Esophagus muscularis mucosa (tissue), 4 donors: ENCODE data around the gene MORN2. TPM values are rescaled to one million over a fixed set of nuclear protein-coding genes. Genes with fewer than 3 reads are reported as not detected.

Experiments used
- DNase-seq: peaks from one replicate; pipeline ENCODE4 v3.0.0-alpha.2; 2017; ENCODE audit errors: extremely low spot score
- H3K27ac ChIP-seq, 4 donors: fragments of 200-600 bp; sonication (generic); replicated peaks in 1 of 4; 1 replicate in 3 of 4; 2 replicates in 1 of 4; pipeline ENCODE4 v1.5.1; 2016 to 2019; ENCODE audit warnings: mild to moderate bottlenecking in 1 of 4
- H3K27me3 ChIP-seq, 4 donors: fragments of 200-600 bp; sonication (generic); one replicate each; pipeline versions ENCODE4 v1.5.1 to v1.6.0; 2016 to 2019
- H3K36me3 ChIP-seq, 4 donors: fragments of 200-600 bp; sonication (generic); one replicate each; pipeline ENCODE4 v1.5.1; 2016 to 2019
- H3K4me1 ChIP-seq, 4 donors: fragments of 200-600 bp; sonication (generic); one replicate each; pipeline ENCODE4 v1.5.1; 2016 to 2019
- H3K4me3 ChIP-seq, 4 donors: fragments of 200-600 bp; sonication (generic); 1 replicate in 2 of 4; 2 replicates in 2 of 4; pipeline ENCODE4 v1.5.1; 2016 to 2019; ENCODE audit warnings: mild to moderate bottlenecking in 4 of 4, moderate library complexity in 1 of 4
- H3K9me3 ChIP-seq, 4 donors: fragments of 200-600 bp; sonication (generic); 1 replicate in 3 of 4; 2 replicates in 1 of 4; pipeline ENCODE4 v1.5.1; 2016 to 2019
- CTCF ChIP-seq, 3 experiments: fragments of 200-600 bp in 2 of 3; fragments of 450-650 bp in 1 of 3; sonication (generic) in 2 of 3; IDR thresholded peaks; one replicate each; pipeline ENCODE4 v1.5.1; 2017 to 2019; ENCODE audit warnings: antibody characterized with exemption in 3 of 3, mild to moderate bottlenecking in 2 of 3, moderate library complexity in 1 of 3
- EP300 ChIP-seq: sonication (generic); formaldehyde crosslinking; IDR thresholded peaks from one replicate; pipeline ENCODE4 v1.6.1; 2017; ENCODE audit warnings: antibody characterized with exemption
- POLR2A ChIP-seq: fragments of 450-650 bp; IDR thresholded peaks from one replicate; pipeline ENCODE4 v1.6.1; 2017; ENCODE audit warnings: antibody characterized with exemption, moderate library complexity, mild to moderate bottlenecking, low read depth
- POLR2AphosphoS5 ChIP-seq, 2 donors: sonication (generic); formaldehyde crosslinking; IDR thresholded peaks; one replicate each; pipeline ENCODE4 v1.6.1; 2017; ENCODE audit warnings: antibody characterized with exemption in 2 of 2
- WGBS: methylation state at CpG from one replicate; pipeline ENCODE4 v1.1.5; 2018; 5-methylcytosine and 5-hydroxymethylcytosine counted together
- intact Hi-C: fragments of 100-400 bp; cut with DNase I; formaldehyde crosslinking; loops from one replicate; pipeline ENCODE4 v1.15.1; 2023
- total RNA-seq, 4 donors: library from RNA; depleted of rRNA; stranded (reverse); fragments of >200 nt; gene quantifications; one replicate each; pipeline versions ENCODE4 v1.1.0 to v1.2.1, GENCODE V29; 2016

The MORN2 gene
- total RNA-seq, 4 donors from 2014 or later = 8.7 to 10.8 (median 9.7) TPM

GRCh38 chr2:38835015-38835601 is 40.7 kb upstream of the MORN2 start:
- peaks cover 11 to 95% (median 53%) of the 10 kb centered on the region in 4 donors for H3K36me3 ChIP-seq
- no peaks in the 10 kb centered on the region for H3K27me3 ChIP-seq
- no peaks in the 10 kb centered on the region for H3K4me1 ChIP-seq
- H3K27ac ChIP-seq = no peak overlapping the region
- no peak for DNase-seq
- 52% methylated on average over 1 of the region's 1 CpG for WGBS
- TF ChIP-seq POLR2A (no peak), POLR2AphosphoS5 (IDR thresholded peaks at IDR 0.05) (no peak), CTCF (IDR thresholded peaks at IDR 0.05) (peak in 1 of 3 experiments; percentile 21), EP300 (no peak)
- H3K4me3 ChIP-seq = no peak overlapping the region
- intact Hi-C loops = no loop called here
- H3K9me3 ChIP-seq = no peaks in the 10 kb centered on the region

GRCh38 chr2:38835990-38836389 is 39.8 kb upstream of the MORN2 start:
- H3K9me3 ChIP-seq = no peaks in the 10 kb centered on the region
- H3K4me3 ChIP-seq = no peak overlapping the region
- no peaks in the 10 kb centered on the region for H3K27me3 ChIP-seq
- intact Hi-C loops = no loop called here
- TF ChIP-seq POLR2A (no peak), POLR2AphosphoS5 (IDR thresholded peaks at IDR 0.05) (no peak), EP300 (no peak), CTCF (IDR thresholded peaks at IDR 0.05) (no peak)
- H3K27ac ChIP-seq = no peak overlapping the region
- H3K4me1 ChIP-seq = no peaks in the 10 kb centered on the region
- WGBS = 77% methylated on average over 3 of the region's 3 CpGs
- DNase-seq = no peak
- H3K36me3 ChIP-seq = peaks cover 11 to 95% (median 51%) of the 10 kb centered on the region in 4 donors

- TF ChIP-seq POLR2A (no peak), EP300 (no peak)
- Histone ChIP-seq H3K27me3 (no peaks in the 10 kb centered on the region), H3K9me3 (no peaks in the 10 kb centered on the region), H3K4me3 (no peak overlapping the region), H3K27ac (no peak overlapping the region), H3K4me1 (no peaks in the 10 kb centered on the region), H3K36me3 (peaks cover 11 to 95% (median 55%) of the 10 kb centered on the region in 4 donors)
- DNase-seq = no peak
- 97% methylated on average over 2 of the region's 2 CpGs for WGBS
- intact Hi-C loops = no loop called here
These were observed 39.0 kb upstream of the MORN2 start for GRCh38 chr2:38836791-38837190.

- WGBS = 94% methylated on average over 3 of the region's 3 CpGs
- intact Hi-C loops = no loop called here
These were observed 25.7 kb upstream of the MORN2 start for GRCh38 chr2:38850045-38850444.

GRCh38 chr2:38856165-38856564 is 19.6 kb upstream of the MORN2 start:
- TF ChIP-seq EP300 (no peak), POLR2AphosphoS5 (IDR thresholded peaks at IDR 0.05) (no peak), CTCF (IDR thresholded peaks at IDR 0.05) (no peak), POLR2A (no peak)
- Histone ChIP-seq H3K27me3 (no peaks in the 10 kb centered on the region), H3K36me3 (peaks cover 52 to 93% (median 79%) of the 10 kb centered on the region in 4 donors), H3K9me3 (no peaks in the 10 kb centered on the region), H3K4me3 (no peak overlapping the region), H3K4me1 (no peaks in the 10 kb centered on the region), H3K27ac (no peak overlapping the region)
- no peak for DNase-seq
- intact Hi-C loops = no loop called here
- WGBS = 97% methylated on average over 1 of the region's 1 CpG

More at GRCh38 chr2:38850045-38850444, 25.7 kb upstream of the MORN2 start:
- no peaks in the 10 kb centered on the region for H3K4me1 ChIP-seq
- TF ChIP-seq POLR2AphosphoS5 (IDR thresholded peaks at IDR 0.05) = no peak
- TF ChIP-seq POLR2A = no peak
- no peak for TF ChIP-seq EP300
- TF ChIP-seq CTCF (IDR thresholded peaks at IDR 0.05) = no peak
- no peak for DNase-seq
- no peak overlapping the region for H3K27ac ChIP-seq
- H3K9me3 ChIP-seq = no peaks in the 10 kb centered on the region
- H3K36me3 ChIP-seq = peaks cover 17 to 90% (median 59%) of the 10 kb centered on the region in 4 donors
- H3K27me3 ChIP-seq = no peaks in the 10 kb centered on the region
- no peak overlapping the region for H3K4me3 ChIP-seq
